Prostate gland (tissue), 2 donors: ENCODE measurements around the gene CDC42BPA. TPM values are rescaled to one million over a fixed set of nuclear protein-coding genes. Genes with fewer than 3 reads are reported as not detected.

Source experiments
- DNase-seq: peaks from one replicate; pipeline ENCODE4 v3.0.0-alpha.2; 2019; ENCODE audit warnings: low spot score
- H3K27ac ChIP-seq, 2 donors: fragments of 200-600 bp; sonication (generic); 2 replicates each; pipeline ENCODE4 v1.5.1; 2017 to 2019
- H3K27me3 ChIP-seq: fragments of 200-600 bp; sonication (generic); replicated peaks from 2 replicates; pipeline ENCODE4 v1.5.1; 2019; ENCODE audit not compliant: insufficient read depth
- H3K36me3 ChIP-seq, 2 donors: fragments of 200-600 bp; sonication (generic); 1 replicate in 1 of 2; 2 replicates in 1 of 2; pipeline versions ENCODE4 v1.5.1 to v1.8.1; 2017 to 2019
- H3K4me1 ChIP-seq: fragments of 200-600 bp; sonication (generic); replicated peaks from 2 replicates; pipeline ENCODE4 v1.5.1; 2019
- H3K4me3 ChIP-seq, 2 donors: fragments of 200-600 bp; sonication (generic); 2 replicates each; pipeline ENCODE4 v1.5.1; 2017 to 2019
- H3K9me3 ChIP-seq: fragments of 200-600 bp; sonication (generic); 2 replicates; pipeline ENCODE4 v1.5.1; 2017
- CTCF ChIP-seq, 4 experiments: fragments of 200-600 bp in 2 of 4; fragments of 450-650 bp in 2 of 4; sonication (generic) in 2 of 4; IDR thresholded peaks; 1 replicate in 3 of 4; 2 replicates in 1 of 4; pipeline ENCODE4 v1.5.1; 2016 to 2019; ENCODE audit warnings: antibody characterized with exemption in 4 of 4, mild to moderate bottlenecking in 2 of 4, moderate library complexity in 2 of 4
- POLR2A ChIP-seq: fragments of 450-650 bp; IDR thresholded peaks from one replicate; pipeline ENCODE4 v1.6.1; 2016; ENCODE audit warnings: antibody characterized with exemption, mild to moderate bottlenecking
- POLR2AphosphoS5 ChIP-seq: sonication (generic); formaldehyde crosslinking; IDR thresholded peaks from one replicate; pipeline ENCODE4 v1.6.1; 2017; ENCODE audit warnings: antibody characterized with exemption
- WGBS: methylation state at CpG from one replicate; pipeline ENCODE4 v1.1.5; 2018; 5-methylcytosine and 5-hydroxymethylcytosine counted together
- intact Hi-C: fragments of 100-400 bp; cut with DNase I; formaldehyde crosslinking; loops from one replicate; pipeline ENCODE4 v1.14.2; 2022
- total RNA-seq, 2 donors: library from RNA; depleted of rRNA; stranded (reverse); fragments of >200 nt; gene quantifications; one replicate each; pipeline ENCODE4 v1.1.0, GENCODE V29; 2016

The CDC42BPA gene
- total RNA-seq, 2 donors from 2014 or later, result 31.3 to 76.9 TPM

- WGBS, result 85% methylated on average over 9 of the region's 12 CpGs
These were observed 338.7 kb downstream of the CDC42BPA start for GRCh38 chr1:226979517-226980121.

GRCh38 chr1:226979115-226979516 lies 339.2 kb downstream of the CDC42BPA start:
- Histone ChIP-seq H3K27ac (no peak overlapping the region), H3K4me3 (no peak overlapping the region), H3K9me3 (no peaks in the 10 kb centered on the region), H3K36me3 (peaks cover 0 to 7% of the 10 kb centered on the region in 2 donors), H3K27me3 (no peaks in the 10 kb centered on the region), H3K4me1 (peaks cover 5% of the 10 kb centered on the region)
- no peak for TF ChIP-seq POLR2A
- TF ChIP-seq CTCF (IDR thresholded peaks at IDR 0.05), result no peak
- TF ChIP-seq POLR2AphosphoS5, result no peak
- DNase-seq, result no peak
- 83% methylated on average over 4 of the region's 15 CpGs for WGBS
- intact Hi-C loops, result no loop called here

More at GRCh38 chr1:226979517-226980121, 338.7 kb downstream of the CDC42BPA start:
- Histone ChIP-seq H3K9me3 (no peaks in the 10 kb centered on the region), H3K27me3 (no peaks in the 10 kb centered on the region), H3K4me3 (no peak overlapping the region), H3K36me3 (peaks cover 0 to 7% of the 10 kb centered on the region in 2 donors), H3K4me1 (no peaks in the 10 kb centered on the region), H3K27ac (no peak overlapping the region)
- no peak for DNase-seq
- TF ChIP-seq POLR2AphosphoS5 (no peak), POLR2A (no peak), CTCF (IDR thresholded peaks at IDR 0.05) (no peak)
- intact Hi-C loops, result no loop called here

- 91% methylated on average over 9 of the region's 10 CpGs for WGBS
- Histone ChIP-seq H3K36me3 (peaks cover 0 to 7% of the 10 kb centered on the region in 2 donors), H3K4me1 (peaks cover 10% of the 10 kb centered on the region), H3K9me3 (no peaks in the 10 kb centered on the region), H3K27ac (no peak overlapping the region), H3K4me3 (no peak overlapping the region), H3K27me3 (no peaks in the 10 kb centered on the region)
- TF ChIP-seq CTCF (IDR thresholded peaks at IDR 0.05) (no peak), POLR2AphosphoS5 (no peak), POLR2A (no peak)
- intact Hi-C loops, result no loop called here
- DNase-seq, result no peak
These were observed 339.7 kb downstream of the CDC42BPA start for GRCh38 chr1:226978432-226979114.

GRCh38 chr1:226977643-226978431 lies 340.5 kb downstream of the CDC42BPA start:
- H3K27ac ChIP-seq, result no peak overlapping the region
- WGBS, result 93% methylated on average over 20 of the region's 20 CpGs

More at GRCh38 chr1:226977643-226978431, 340.5 kb downstream of the CDC42BPA start:
- peaks cover 0 to 1% of the 10 kb centered on the region in 2 donors for H3K36me3 ChIP-seq
- TF ChIP-seq CTCF (IDR thresholded peaks at IDR 0.05) (no peak), POLR2A (no peak), POLR2AphosphoS5 (no peak)
- no peaks in the 10 kb centered on the region for H3K27me3 ChIP-seq
- no peak overlapping the region for H3K4me3 ChIP-seq
- no peaks in the 10 kb centered on the region for H3K9me3 ChIP-seq
- intact Hi-C loops, result no loop called here
- DNase-seq, result no peak
- peaks cover 10% of the 10 kb centered on the region for H3K4me1 ChIP-seq
